Naive thymus-derived CD4-positive, alpha-beta T cell (primary cell): ENCODE results near the gene MST1. TPM values are rescaled to one million over a fixed set of nuclear protein-coding genes. Genes with fewer than 3 reads are reported as not detected.
A peak's percentile ranks its signal among the peaks of the same experiment; 100 is the strongest.

Experiments
- ATAC-seq: fragments of 150-1000 bp; cut with Tn5 transposase; 2 replicates; pipeline ENCODE4 v1.10.0; 2021; ENCODE audit warnings: mild to moderate bottlenecking, moderate library complexity
- CTCF ChIA-PET: fragments of 350-600 bp; sonication (Branson Sonifier 250); formaldehyde crosslinking; loops from one replicate; lab custom pipeline; 2021; ENCODE audit warnings: antibody characterized with exemption; lab: Charles Lee
- POLR2A ChIA-PET: fragments of 350-600 bp; sonication (Branson Sonifier 250); formaldehyde crosslinking; loops from one replicate; lab custom pipeline; 2021; ENCODE audit warnings: antibody characterized with exemption, inconsistent platforms; lab: Charles Lee
- DNase-seq, 9 donors: peaks; one replicate each; pipeline versions ENCODE4 v3.0.0 to v3.0.0-alpha.2; 2020 to 2022; ENCODE audit warnings: mixed read lengths in 1 of 9
- H3K27ac ChIP-seq: one replicate; pipeline ENCODE4 v1.7.0; 2013; ENCODE audit warnings: mild to moderate bottlenecking, low read depth, low read length, moderate library complexity
- H3K27me3 ChIP-seq, 2 donors: one replicate each; pipeline ENCODE4 v1.7.0; 2013; ENCODE audit warnings: low read length in 2 of 2, mild to moderate bottlenecking in 2 of 2, moderate library complexity in 2 of 2; ENCODE audit not compliant: control insufficient read depth in 2 of 2, insufficient read depth in 2 of 2
- H3K36me3 ChIP-seq, 3 experiments: 1 replicate in 2 of 3; 2 replicates in 1 of 3; pipeline ENCODE4 v1.7.0; 2013; ENCODE audit warnings: low read length in 3 of 3, mild to moderate bottlenecking in 3 of 3, moderate library complexity in 1 of 3; ENCODE audit not compliant: insufficient read depth in 3 of 3, control insufficient read depth in 2 of 3
- H3K4me1 ChIP-seq, 2 donors: one replicate each; pipeline ENCODE4 v1.7.0; 2013; ENCODE audit warnings: low read length in 2 of 2, mild to moderate bottlenecking in 2 of 2, moderate library complexity in 1 of 2; ENCODE audit not compliant: control insufficient read depth in 2 of 2, insufficient read depth in 2 of 2
- H3K4me3 ChIP-seq: 2 replicates; pipeline ENCODE4 v1.7.0; 2013; ENCODE audit warnings: mild to moderate bottlenecking, low read length
- H3K9me3 ChIP-seq, 3 experiments: 1 replicate in 2 of 3; 2 replicates in 1 of 3; pipeline ENCODE4 v1.7.0; 2013; ENCODE audit warnings: low read length in 3 of 3; ENCODE audit not compliant: control insufficient read depth in 2 of 3
- H3K27ac Mint-ChIP-seq, 9 donors: one replicate each; pipeline ENCODE4 v1.8.0; 2020 to 2022; ENCODE audit warnings: mixed read lengths in 9 of 9, mild to moderate bottlenecking in 8 of 9, moderate library complexity in 5 of 9, inconsistent platforms in 2 of 9
- H3K27me3 Mint-ChIP-seq, 5 donors: one replicate each; pipeline ENCODE4 v1.8.0; 2021 to 2022; ENCODE audit warnings: mixed read lengths in 5 of 5, mild to moderate bottlenecking in 1 of 5
- H3K36me3 Mint-ChIP-seq, 5 donors: one replicate each; pipeline ENCODE4 v1.8.0; 2020 to 2022; ENCODE audit warnings: mixed read lengths in 5 of 5, mild to moderate bottlenecking in 3 of 5, inconsistent platforms in 1 of 5
- H3K4me1 Mint-ChIP-seq, 7 donors: one replicate each; pipeline ENCODE4 v1.8.0; 2020 to 2022; ENCODE audit warnings: mixed read lengths in 7 of 7, mild to moderate bottlenecking in 3 of 7, inconsistent platforms in 1 of 7
- H3K4me3 Mint-ChIP-seq, 10 donors: one replicate each; pipeline ENCODE4 v1.8.0; 2020 to 2022; ENCODE audit warnings: mild to moderate bottlenecking in 10 of 10, mixed read lengths in 10 of 10, moderate library complexity in 6 of 10, inconsistent platforms in 2 of 10
- H3K9me3 Mint-ChIP-seq, 11 donors: one replicate each; pipeline ENCODE4 v1.8.0; 2020 to 2022; ENCODE audit warnings: mixed read lengths in 11 of 11, mild to moderate bottlenecking in 4 of 11, inconsistent platforms in 1 of 11, moderate library complexity in 1 of 11
- intact Hi-C, 2 donors: fragments of 100-400 bp; cut with micrococcal nuclease; formaldehyde crosslinking; loops; one replicate each; pipeline ENCODE4 v1.15.1; 2023
- polyA plus RNA-seq, 2 donors: library from polyadenylated mRNA; unstranded; fragments of 300-500 nt; fragmentation: Illumina TruSeq; gene quantifications; one replicate each; pipeline ENCODE4 v1.2.3, GENCODE V29; 2021
- total RNA-seq, 6 experiments: library from RNA in 5 of 6; stranded (reverse) in 5 of 6; gene quantifications; 1 replicate in 5 of 6; 2 replicates in 1 of 6; pipeline ENCODE4 v1.2.3 and lab custom pipeline; 2021 to 2026

Gene MST1
- total and polyA plus RNA-seq, 7 experiments from 2014 or later, result 0.90 to 12.8 (median 9.6) TPM

DNA sequence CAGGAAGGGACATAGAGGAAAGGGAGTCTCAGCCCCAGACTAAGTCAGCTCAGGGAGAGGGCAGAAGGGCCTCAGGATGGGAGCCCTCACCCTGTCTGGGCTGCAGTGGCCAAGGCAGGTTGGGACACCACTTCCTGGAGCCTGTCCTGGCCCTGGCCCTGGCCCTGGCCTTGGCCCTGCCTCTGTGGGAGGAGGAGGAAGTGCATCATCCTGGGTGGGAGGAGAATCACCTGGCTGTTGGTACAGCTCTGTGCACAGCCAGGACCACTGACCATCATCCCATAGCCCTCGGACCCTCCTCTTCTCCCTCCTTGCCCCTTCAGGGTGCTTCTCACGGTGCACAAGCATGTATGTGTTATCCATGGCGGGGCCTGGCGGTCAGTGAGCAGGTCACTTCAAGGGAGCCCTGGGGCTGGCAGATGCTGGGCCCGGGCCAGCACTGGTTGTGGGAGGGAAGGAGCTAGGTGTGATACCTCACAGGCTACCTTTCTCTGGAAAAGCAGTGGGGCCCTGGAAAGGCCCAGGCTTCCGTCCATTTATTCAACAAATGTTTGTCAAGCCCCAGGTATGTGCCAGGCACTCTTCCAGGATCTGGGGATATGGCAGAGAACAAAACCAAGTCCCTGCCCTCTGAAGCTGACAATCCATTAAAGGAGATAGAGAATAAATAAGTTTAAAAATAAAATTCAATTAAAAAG lies 23.3 kb downstream of the MST1 start:
- no peak for ATAC-seq
- Mint-ChIP-seq H3K4me3 (no peak overlapping the region), H3K9me3 (no peaks in the 10 kb centered on the region), H3K27me3 (peaks cover 0 to 8% (median 0%) of the 10 kb centered on the region in 5 donors), H3K27ac (no peak overlapping the region), H3K4me1 (peaks cover 0 to 6% (median 0%) of the 10 kb centered on the region in 7 donors), H3K36me3 (no peaks in the 10 kb centered on the region)
- Histone ChIP-seq H3K36me3 (no peaks in the 10 kb centered on the region), H3K9me3 (no peaks in the 10 kb centered on the region), H3K4me1 (no peaks in the 10 kb centered on the region), H3K27ac (no peak overlapping the region), H3K27me3 (no peaks in the 10 kb centered on the region), H3K4me3 (no peak overlapping the region)
- intact Hi-C loops, result no loop called here
- CTCF ChIA-PET, result interaction anchor here (0.6 to 2.5 kb wide), 2 partner anchors 31 to 126 kb away, joined by 3 to 10 read pairs; no protein-coding TSS in a partner anchor
- DNase-seq, result no peak
- POLR2A ChIA-PET, result no interaction called here

DNA sequence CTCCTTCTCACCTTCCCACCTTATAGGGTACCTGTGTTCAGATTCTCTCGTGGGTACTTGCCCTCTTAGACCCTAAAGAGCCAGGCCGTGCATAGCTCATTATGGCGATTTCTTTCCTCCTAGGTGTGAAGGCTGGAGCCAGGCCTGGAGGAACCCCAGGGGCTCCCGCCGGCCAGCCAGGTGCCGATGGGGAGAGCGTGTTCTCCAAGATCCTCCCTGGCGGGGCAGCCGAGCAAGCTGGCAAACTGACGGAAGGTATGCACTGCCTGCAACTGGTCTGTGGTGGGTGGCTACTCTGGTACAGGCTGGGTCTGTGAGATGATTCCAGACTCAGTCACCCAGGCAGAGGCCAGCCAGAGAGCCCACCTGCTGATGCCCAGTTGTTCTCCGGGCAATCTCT lies 25.0 kb downstream of the MST1 start:
- Mint-ChIP-seq H3K4me3 (no peak overlapping the region), H3K27me3 (peaks cover 0 to 8% (median 0%) of the 10 kb centered on the region in 5 donors), H3K36me3 (no peaks in the 10 kb centered on the region), H3K4me1 (peaks cover 0 to 6% (median 0%) of the 10 kb centered on the region in 7 donors), H3K27ac (no peak overlapping the region), H3K9me3 (no peaks in the 10 kb centered on the region)
- ChIA-PET POLR2A (no interaction called here), CTCF (no interaction called here)
- no peak overlapping the region for H3K4me3 ChIP-seq
- no peaks in the 10 kb centered on the region for H3K27me3 ChIP-seq
- H3K27ac ChIP-seq, result no peak overlapping the region
- H3K9me3 ChIP-seq, result no peaks in the 10 kb centered on the region
- no peaks in the 10 kb centered on the region for H3K36me3 ChIP-seq
- intact Hi-C loops, result no loop called here
- DNase-seq, result no peak
- ATAC-seq, result no peak
- H3K4me1 ChIP-seq, result no peaks in the 10 kb centered on the region

DNA sequence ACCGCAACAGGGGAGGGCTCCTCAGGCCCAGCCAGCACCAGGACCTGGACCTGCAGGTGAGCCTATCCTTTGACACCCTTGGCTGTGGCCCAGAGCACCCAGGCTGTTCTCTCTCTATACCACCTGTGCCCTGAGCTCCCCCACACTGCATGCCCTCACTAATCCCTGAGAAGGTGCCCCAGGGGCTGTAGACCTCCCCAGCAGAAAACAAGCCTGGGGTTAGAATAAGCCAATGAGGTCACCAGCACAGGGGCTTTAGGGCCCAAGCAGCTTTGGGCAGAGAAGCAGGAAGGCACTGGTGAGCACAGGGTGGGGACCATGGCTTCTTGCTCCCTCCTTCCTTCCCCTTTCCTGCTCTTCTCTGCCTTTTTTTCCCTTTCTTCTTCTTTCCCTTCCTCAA lies 25.4 kb downstream of the MST1 start:
- no peak overlapping the region for H3K27ac ChIP-seq
- H3K27me3 ChIP-seq, result no peaks in the 10 kb centered on the region
- H3K27me3 Mint-ChIP-seq, result peaks cover 0 to 8% (median 0%) of the 10 kb centered on the region in 5 donors
- CTCF ChIA-PET, result no interaction called here
- H3K9me3 ChIP-seq, result no peaks in the 10 kb centered on the region
- H3K27ac Mint-ChIP-seq, result no peak overlapping the region
- DNase-seq (no peak), ATAC-seq (no peak)
- H3K4me1 ChIP-seq, result no peaks in the 10 kb centered on the region
- H3K9me3 Mint-ChIP-seq, result no peaks in the 10 kb centered on the region
- no peaks in the 10 kb centered on the region for H3K36me3 ChIP-seq
- POLR2A ChIA-PET, result no interaction called here
- H3K36me3 Mint-ChIP-seq, result no peaks in the 10 kb centered on the region
- H3K4me3 Mint-ChIP-seq, result no peak overlapping the region
- peaks cover 0 to 6% (median 0%) of the 10 kb centered on the region in 7 donors for H3K4me1 Mint-ChIP-seq
- intact Hi-C loops, result no loop called here
- no peak overlapping the region for H3K4me3 ChIP-seq

DNA sequence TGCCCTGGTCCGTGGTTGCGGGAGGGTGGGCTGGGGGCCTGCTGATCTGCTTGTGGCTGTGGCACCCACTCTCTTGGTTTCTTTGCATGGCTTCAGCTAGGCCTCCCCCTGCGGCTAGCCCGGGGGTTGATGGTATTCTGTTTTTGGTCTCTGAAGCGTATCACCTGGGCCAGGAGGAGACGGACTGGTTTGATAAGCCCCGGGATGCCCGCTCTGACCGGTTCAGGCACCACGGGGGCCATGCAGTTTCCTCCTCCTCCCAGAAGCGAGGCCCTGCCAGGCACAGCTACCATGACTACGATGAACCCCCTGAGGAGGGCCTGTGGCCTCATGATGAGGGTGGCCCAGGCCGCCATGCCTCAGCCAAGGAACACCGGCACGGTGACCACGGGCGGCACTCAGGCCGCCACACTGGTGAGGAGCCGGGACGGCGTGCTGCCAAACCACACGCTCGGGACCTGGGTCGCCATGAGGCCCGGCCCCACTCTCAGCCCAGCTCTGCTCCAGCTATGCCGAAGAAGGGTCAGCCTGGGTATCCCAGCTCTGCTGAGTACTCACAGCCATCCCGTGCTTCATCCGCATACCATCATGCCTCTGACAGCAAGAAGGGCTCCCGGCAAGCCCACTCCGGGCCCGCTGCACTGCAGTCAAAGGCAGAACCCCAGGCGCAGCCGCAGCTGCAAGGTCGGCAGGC lies 26.4 kb downstream of the MST1 start:
- Histone ChIP-seq H3K27me3 (no peaks in the 10 kb centered on the region), H3K27ac (no peak overlapping the region), H3K4me1 (no peaks in the 10 kb centered on the region), H3K9me3 (no peaks in the 10 kb centered on the region), H3K4me3 (no peak overlapping the region), H3K36me3 (no peaks in the 10 kb centered on the region)
- peaks cover 0 to 8% (median 0%) of the 10 kb centered on the region in 5 donors for H3K27me3 Mint-ChIP-seq
- H3K4me1 Mint-ChIP-seq, result peaks cover 0 to 6% (median 0%) of the 10 kb centered on the region in 7 donors
- ChIA-PET POLR2A (interaction anchor here (0.6 kb wide), 1 partner anchor 74 kb away, joined by 3 read pairs; no protein-coding TSS in a partner anchor), CTCF (interaction anchor here (0.5 kb wide), 1 partner anchor 191 kb away, joined by 3 read pairs; no protein-coding TSS in a partner anchor)
- H3K36me3 Mint-ChIP-seq, result no peaks in the 10 kb centered on the region
- H3K4me3 Mint-ChIP-seq, result no peak overlapping the region
- H3K9me3 Mint-ChIP-seq, result no peaks in the 10 kb centered on the region
- DNase-seq (no peak), ATAC-seq (no peak)
- intact Hi-C loops, result no loop called here
- peak overlapping the region in 1 of 9 donors; percentile 30 for H3K27ac Mint-ChIP-seq

DNA sequence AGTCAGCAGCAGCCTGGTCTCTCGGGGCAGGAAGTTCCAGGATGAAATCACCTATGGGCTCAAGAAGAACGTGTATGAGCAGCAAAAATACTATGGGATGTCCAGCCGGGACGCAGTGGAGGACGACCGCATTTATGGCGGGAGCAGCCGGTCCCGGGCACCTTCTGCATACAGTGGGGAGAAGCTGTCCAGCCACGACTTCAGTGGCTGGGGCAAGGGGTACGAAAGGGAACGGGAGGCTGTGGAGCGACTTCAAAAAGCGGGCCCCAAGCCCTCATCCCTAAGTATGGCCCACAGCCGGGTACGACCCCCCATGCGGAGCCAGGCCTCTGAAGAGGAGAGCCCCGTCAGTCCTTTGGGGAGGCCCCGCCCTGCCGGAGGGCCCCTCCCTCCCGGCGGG lies 27.3 kb downstream of the MST1 start:
- H3K4me3 Mint-ChIP-seq, result no peak overlapping the region
- Histone ChIP-seq H3K4me3 (no peak overlapping the region), H3K4me1 (no peaks in the 10 kb centered on the region), H3K27me3 (no peaks in the 10 kb centered on the region), H3K36me3 (no peaks in the 10 kb centered on the region), H3K9me3 (no peaks in the 10 kb centered on the region), H3K27ac (no peak overlapping the region)
- H3K4me1 Mint-ChIP-seq, result peaks cover 0 to 6% (median 0%) of the 10 kb centered on the region in 7 donors
- H3K36me3 Mint-ChIP-seq, result no peaks in the 10 kb centered on the region
- H3K27ac Mint-ChIP-seq, result no peak overlapping the region
- intact Hi-C loops, result no loop called here
- no peak for ATAC-seq
- H3K9me3 Mint-ChIP-seq, result no peaks in the 10 kb centered on the region
- peaks cover 0 to 8% (median 0%) of the 10 kb centered on the region in 5 donors for H3K27me3 Mint-ChIP-seq
- no peak for DNase-seq
- ChIA-PET CTCF (no interaction called here), POLR2A (no interaction called here)

DNA sequence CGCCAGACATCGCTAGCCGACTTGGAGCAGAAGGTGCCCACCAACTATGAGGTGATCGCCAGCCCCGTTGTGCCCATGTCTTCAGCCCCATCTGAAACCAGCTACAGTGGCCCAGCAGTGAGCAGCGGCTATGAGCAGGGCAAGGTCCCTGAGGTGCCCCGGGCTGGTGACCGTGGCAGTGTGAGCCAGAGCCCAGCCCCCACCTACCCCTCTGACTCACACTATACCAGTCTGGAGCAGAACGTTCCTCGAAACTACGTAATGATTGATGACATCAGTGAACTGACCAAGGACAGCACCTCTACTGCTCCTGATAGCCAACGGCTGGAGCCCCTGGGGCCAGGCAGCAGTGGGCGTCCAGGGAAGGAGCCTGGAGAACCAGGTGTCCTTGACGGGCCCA lies 28.0 kb downstream of the MST1 start:
- ATAC-seq, result no peak
- Histone ChIP-seq H3K36me3 (no peaks in the 10 kb centered on the region), H3K4me3 (no peak overlapping the region), H3K4me1 (no peaks in the 10 kb centered on the region), H3K27ac (no peak overlapping the region), H3K27me3 (no peaks in the 10 kb centered on the region), H3K9me3 (no peaks in the 10 kb centered on the region)
- Mint-ChIP-seq H3K4me3 (no peak overlapping the region), H3K36me3 (no peaks in the 10 kb centered on the region), H3K27ac (no peak overlapping the region), H3K4me1 (peaks cover 0 to 6% (median 0%) of the 10 kb centered on the region in 7 donors), H3K27me3 (peaks cover 0 to 12% (median 0%) of the 10 kb centered on the region in 5 donors), H3K9me3 (no peaks in the 10 kb centered on the region)
- ChIA-PET POLR2A (no interaction called here), CTCF (no interaction called here)
- no peak for DNase-seq
- intact Hi-C loops, result no loop called here
